ENCODE data around the gene CCDC198.

DNA sequence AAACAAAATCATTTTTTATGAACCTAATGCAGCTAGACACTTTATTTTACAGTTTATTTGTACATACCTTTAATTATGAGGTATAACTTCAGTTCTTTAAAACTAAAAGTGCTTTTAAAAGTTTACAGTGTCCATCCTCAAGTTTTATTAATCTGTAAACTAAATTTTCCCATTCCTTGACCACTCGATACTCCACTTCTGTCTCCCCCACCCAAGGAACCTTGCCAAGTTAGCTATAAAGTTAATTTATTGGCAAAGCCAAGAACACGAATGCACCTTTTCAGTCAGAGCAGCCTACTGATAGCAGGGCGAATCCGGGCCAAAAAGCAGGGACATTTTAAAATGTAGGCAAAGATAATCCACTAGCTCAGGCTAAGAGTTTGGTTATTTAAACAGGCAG is 73.6 kb downstream of the CCDC198 start:
- TF ChIP-seq TARDBP (IDR thresholded peaks at IDR 0.05) (no peak), SUZ12 (IDR thresholded peaks at IDR 0.05) (no peak), ZNF384 (IDR thresholded peaks at IDR 0.05) (no peak), FOXA1 (IDR thresholded peaks at IDR 0.05) (no peak), NFRKB (IDR thresholded peaks at IDR 0.05) (no peak), FOXM1 (IDR thresholded peaks at IDR 0.05; ENCODE audit: borderline replicate concordance) (no peak), FOXK2 (IDR thresholded peaks at IDR 0.05) (no peak), ARNT (IDR thresholded peaks at IDR 0.05) (no peak)

Measured in HEK293T (cell line).